Tibial artery (tissue), 4 donors: ENCODE data around the gene CNOT1.

Experiments
- DNase-seq, 2 donors: peaks; one replicate each; pipeline ENCODE4 v3.0.0-alpha.2; 2019
- H3K27ac ChIP-seq, 2 donors: fragments of 200-600 bp; sonication (generic) in 1 of 2; 1 replicate in 1 of 2; 2 replicates in 1 of 2; pipeline ENCODE4 v1.5.1; 2018 to 2019; ENCODE audit warnings: mild to moderate bottlenecking in 1 of 2
- H3K27me3 ChIP-seq, 2 donors: fragments of 200-600 bp; sonication (generic) in 1 of 2; one replicate each; pipeline versions ENCODE4 v1.5.1 to v1.6.0; 2016 to 2019
- H3K36me3 ChIP-seq, 3 donors: fragments of 200-600 bp; sonication (generic) in 2 of 3; one replicate each; pipeline ENCODE4 v1.5.1; 2016 to 2019; ENCODE audit warnings: mild to moderate bottlenecking in 2 of 3
- H3K4me1 ChIP-seq, 4 donors: fragments of 200-600 bp; sonication (generic) in 2 of 4; 1 replicate in 3 of 4; 2 replicates in 1 of 4; pipeline ENCODE4 v1.5.1; 2016 to 2019
- H3K4me3 ChIP-seq, 2 donors: fragments of 200-600 bp; sonication (generic) in 1 of 2; 1 replicate in 1 of 2; 2 replicates in 1 of 2; pipeline ENCODE4 v1.5.1; 2018 to 2019; ENCODE audit warnings: mild to moderate bottlenecking in 2 of 2
- H3K9me3 ChIP-seq, 3 donors: fragments of 200-600 bp; sonication (generic) in 1 of 3; one replicate each; pipeline ENCODE4 v1.5.1; 2016 to 2019
- intact Hi-C: fragments of 100-400 bp; cut with DNase I; formaldehyde crosslinking; loops from one replicate; pipeline ENCODE4 v1.15.0; 2023; ENCODE audit warnings: low total_unique reads
- TF ChIP-seq, protein P1 (sequence below), 2 experiments: fragments of 200-600 bp in 1 of 2; fragments of 450-650 bp in 1 of 2; IDR thresholded peaks; one replicate each; pipeline ENCODE4 v1.5.1; 2017 to 2019; ENCODE audit warnings: antibody characterized with exemption in 2 of 2, mild to moderate bottlenecking in 1 of 2, moderate library complexity in 1 of 2

Gene CNOT1

DNA sequence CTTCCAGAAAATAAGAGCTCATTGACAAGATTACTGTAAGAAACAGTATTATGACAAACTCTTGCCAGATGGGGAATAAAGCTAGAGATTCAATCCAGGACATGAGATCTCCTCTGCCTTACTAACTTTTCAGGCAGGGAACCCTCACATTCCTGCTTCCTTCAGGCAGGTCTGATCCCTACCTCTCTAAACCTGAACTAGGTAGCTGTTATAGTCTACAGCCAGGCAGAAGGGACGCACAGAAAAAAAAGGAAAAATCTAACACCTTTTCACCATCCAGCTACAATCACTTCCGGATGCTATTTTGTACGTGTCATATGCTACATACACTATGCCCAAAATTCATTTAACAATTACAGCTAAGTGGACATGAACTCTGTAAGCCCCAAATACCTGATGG lies 41.2 kb downstream of the CNOT1 start:
- no peak for DNase-seq
- Histone ChIP-seq H3K4me3 (no peak overlapping the region), H3K27me3 (no peaks in the 10 kb centered on the region), H3K4me1 (no peaks in the 10 kb centered on the region), H3K27ac (no peak overlapping the region), H3K36me3 (peaks cover 66 to 68% (median 66%) of the 10 kb centered on the region in 3 donors), H3K9me3 (no peaks in the 10 kb centered on the region)
- intact Hi-C loops: no loop called here
- TF ChIP-seq, protein P1, sequence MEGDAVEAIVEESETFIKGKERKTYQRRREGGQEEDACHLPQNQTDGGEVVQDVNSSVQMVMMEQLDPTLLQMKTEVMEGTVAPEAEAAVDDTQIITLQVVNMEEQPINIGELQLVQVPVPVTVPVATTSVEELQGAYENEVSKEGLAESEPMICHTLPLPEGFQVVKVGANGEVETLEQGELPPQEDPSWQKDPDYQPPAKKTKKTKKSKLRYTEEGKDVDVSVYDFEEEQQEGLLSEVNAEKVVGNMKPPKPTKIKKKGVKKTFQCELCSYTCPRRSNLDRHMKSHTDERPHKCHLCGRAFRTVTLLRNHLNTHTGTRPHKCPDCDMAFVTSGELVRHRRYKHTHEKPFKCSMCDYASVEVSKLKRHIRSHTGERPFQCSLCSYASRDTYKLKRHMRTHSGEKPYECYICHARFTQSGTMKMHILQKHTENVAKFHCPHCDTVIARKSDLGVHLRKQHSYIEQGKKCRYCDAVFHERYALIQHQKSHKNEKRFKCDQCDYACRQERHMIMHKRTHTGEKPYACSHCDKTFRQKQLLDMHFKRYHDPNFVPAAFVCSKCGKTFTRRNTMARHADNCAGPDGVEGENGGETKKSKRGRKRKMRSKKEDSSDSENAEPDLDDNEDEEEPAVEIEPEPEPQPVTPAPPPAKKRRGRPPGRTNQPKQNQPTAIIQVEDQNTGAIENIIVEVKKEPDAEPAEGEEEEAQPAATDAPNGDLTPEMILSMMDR (IDR thresholded peaks at IDR 0.05): no peak

DNA sequence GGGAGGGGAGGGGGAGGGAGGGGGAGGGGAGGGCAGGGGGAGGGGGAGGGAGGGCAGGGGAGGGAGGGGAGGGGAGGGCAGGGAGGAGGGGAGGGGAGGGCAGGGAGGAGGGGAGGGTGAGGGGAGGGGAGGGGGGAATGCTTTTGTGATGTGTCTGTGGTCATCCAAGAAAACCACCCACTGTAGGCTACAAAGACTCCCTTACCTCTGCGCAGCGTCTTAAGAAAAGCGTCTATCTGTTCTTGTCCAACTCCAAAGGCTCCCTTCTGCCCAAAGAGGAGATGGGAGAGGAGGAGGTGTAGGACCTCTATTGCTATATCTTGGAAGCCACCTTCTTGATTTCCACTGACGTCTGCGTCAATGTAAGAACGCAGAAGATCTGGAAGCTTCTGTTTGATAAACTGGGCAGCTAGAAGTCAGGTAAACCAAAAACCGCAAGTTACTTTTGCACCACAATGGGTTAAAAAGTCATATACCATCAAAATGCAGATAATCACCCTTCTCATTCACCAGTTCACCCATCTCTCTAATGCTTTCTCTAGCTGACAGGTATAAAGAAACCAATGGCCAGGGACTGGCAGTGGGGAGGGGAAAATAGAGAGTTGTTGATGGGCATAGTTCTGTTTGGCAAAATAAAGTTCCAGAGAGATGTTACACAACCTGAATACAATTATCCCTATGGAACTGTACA lies 43.1 kb downstream of the CNOT1 start:
- DNase-seq: no peak
- Histone ChIP-seq H3K27ac (no peak overlapping the region), H3K9me3 (no peaks in the 10 kb centered on the region), H3K4me1 (no peaks in the 10 kb centered on the region), H3K36me3 (peaks cover 76 to 80% (median 78%) of the 10 kb centered on the region in 3 donors), H3K27me3 (no peaks in the 10 kb centered on the region), H3K4me3 (no peak overlapping the region)
- TF ChIP-seq, protein P1 (IDR thresholded peaks at IDR 0.05): no peak
- intact Hi-C loops: no loop called here

- Histone ChIP-seq H3K27ac (no peak overlapping the region), H3K4me1 (no peaks in the 10 kb centered on the region), H3K27me3 (no peaks in the 10 kb centered on the region), H3K9me3 (no peaks in the 10 kb centered on the region), H3K36me3 (peaks cover 88 to 95% (median 93%) of the 10 kb centered on the region in 3 donors), H3K4me3 (no peak overlapping the region)
- intact Hi-C loops: no loop called here
- TF ChIP-seq, protein P1 (IDR thresholded peaks at IDR 0.05): no peak
- DNase-seq: no peak
Measured at GRCh38 chr16:58584831-58585505, 44.7 kb downstream of the CNOT1 start.

DNA sequence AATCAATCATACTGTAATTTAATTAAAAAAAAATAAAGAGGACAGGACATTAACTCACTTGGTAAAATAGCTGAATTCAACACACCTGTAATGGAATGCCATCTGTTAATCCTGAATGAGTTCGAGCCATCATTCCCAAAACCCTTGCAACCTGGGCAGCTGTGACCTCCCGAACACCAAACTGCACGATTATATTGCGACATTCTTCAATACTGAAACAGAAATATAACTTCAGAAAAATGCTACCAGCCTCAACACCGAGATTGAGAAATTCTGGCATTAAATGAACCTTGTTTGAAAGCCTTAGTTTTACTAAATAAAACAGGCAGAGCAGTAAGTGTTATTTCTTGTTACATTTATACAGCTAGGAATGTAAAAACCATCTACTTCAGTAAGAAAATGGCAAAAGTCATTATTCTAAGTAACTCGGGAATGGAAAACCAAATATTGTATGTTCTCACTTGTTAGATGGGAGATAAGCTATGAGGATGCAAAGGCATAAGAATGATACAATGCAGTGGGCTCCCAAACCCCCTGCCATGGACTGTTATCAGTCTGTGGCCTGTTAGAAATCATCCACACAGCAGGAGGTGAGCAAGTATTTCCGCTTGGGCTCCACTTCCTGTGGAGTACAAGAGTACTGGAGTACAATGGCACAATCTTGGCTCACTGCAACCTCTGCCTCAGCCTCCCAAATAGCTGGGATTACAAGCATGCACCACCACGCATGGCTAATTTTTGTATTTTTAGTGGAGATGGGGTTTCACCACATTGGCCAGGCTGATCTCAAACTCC lies 46.5 kb downstream of the CNOT1 start:
- Histone ChIP-seq H3K36me3 (peaks cover 89 to 98% (median 95%) of the 10 kb centered on the region in 3 donors), H3K4me1 (no peaks in the 10 kb centered on the region), H3K4me3 (no peak overlapping the region), H3K27ac (no peak overlapping the region), H3K9me3 (no peaks in the 10 kb centered on the region), H3K27me3 (no peaks in the 10 kb centered on the region)
- TF ChIP-seq, protein P1 (IDR thresholded peaks at IDR 0.05): no peak
- no peak for DNase-seq
- intact Hi-C loops: no loop called here

GRCh38 chr16:58582133-58582532 lies 47.5 kb downstream of the CNOT1 start:
- H3K27ac ChIP-seq: no peak overlapping the region
- H3K27me3 ChIP-seq: no peaks in the 10 kb centered on the region
- H3K9me3 ChIP-seq: no peaks in the 10 kb centered on the region
- intact Hi-C loops: no loop called here
- H3K36me3 ChIP-seq: peaks cover 89 to 98% (median 95%) of the 10 kb centered on the region in 3 donors
- no peaks in the 10 kb centered on the region for H3K4me1 ChIP-seq
- no peak for DNase-seq
- TF ChIP-seq, protein P1 (IDR thresholded peaks at IDR 0.05): no peak
- no peak overlapping the region for H3K4me3 ChIP-seq
